Lower leg skin (tissue), 4 donors: ENCODE data around the gene FRG2. TPM values are rescaled to one million over a fixed set of nuclear protein-coding genes. Genes with fewer than 3 reads are reported as not detected.
"Not testable (repeated sequence)": the region's sequence is repeated elsewhere in the genome, so short reads cannot be mapped to it uniquely, and the experiment has no call there.

Experiments used
- DNase-seq, 2 donors: peaks; one replicate each; pipeline ENCODE4 v3.0.0-alpha.2; 2019; ENCODE audit warnings: low spot score in 2 of 2
- H3K4me3 ChIP-seq: fragments of 200-600 bp; sonication (generic); 2 replicates; pipeline ENCODE4 v1.5.1; 2017; ENCODE audit warnings: mild to moderate bottlenecking, low read depth; ENCODE audit not compliant: poor library complexity, severe bottlenecking
- POLR2A ChIP-seq, 2 donors: fragments of 450-650 bp; IDR thresholded peaks; one replicate each; pipeline ENCODE4 v1.6.1; 2016 to 2017; ENCODE audit warnings: antibody characterized with exemption in 2 of 2, mild to moderate bottlenecking in 1 of 2, moderate library complexity in 1 of 2
- WGBS, 2 donors: methylation state at CpG; one replicate each; pipeline ENCODE4 v1.1.5; 2018; 5-methylcytosine and 5-hydroxymethylcytosine counted together
- intact Hi-C: fragments of 100-400 bp; cut with DNase I; formaldehyde crosslinking; loops from one replicate; pipeline ENCODE4 v1.15.0; 2023; ENCODE audit warnings: low total_unique reads
- total RNA-seq, 4 donors: library from RNA; depleted of rRNA; stranded (reverse); fragments of >200 nt; gene quantifications; one replicate each; pipeline ENCODE4 v1.1.0, GENCODE V29; 2016
- TF ChIP-seq, protein P1 (sequence below), 3 donors: fragments of 450-650 bp; IDR thresholded peaks; one replicate each; pipeline ENCODE4 v1.5.1; 2016; ENCODE audit warnings: antibody characterized with exemption in 3 of 3, mild to moderate bottlenecking in 3 of 3, moderate library complexity in 2 of 3

Gene FRG2
- total RNA-seq, 4 donors from 2014 or later = not detected

DNA sequence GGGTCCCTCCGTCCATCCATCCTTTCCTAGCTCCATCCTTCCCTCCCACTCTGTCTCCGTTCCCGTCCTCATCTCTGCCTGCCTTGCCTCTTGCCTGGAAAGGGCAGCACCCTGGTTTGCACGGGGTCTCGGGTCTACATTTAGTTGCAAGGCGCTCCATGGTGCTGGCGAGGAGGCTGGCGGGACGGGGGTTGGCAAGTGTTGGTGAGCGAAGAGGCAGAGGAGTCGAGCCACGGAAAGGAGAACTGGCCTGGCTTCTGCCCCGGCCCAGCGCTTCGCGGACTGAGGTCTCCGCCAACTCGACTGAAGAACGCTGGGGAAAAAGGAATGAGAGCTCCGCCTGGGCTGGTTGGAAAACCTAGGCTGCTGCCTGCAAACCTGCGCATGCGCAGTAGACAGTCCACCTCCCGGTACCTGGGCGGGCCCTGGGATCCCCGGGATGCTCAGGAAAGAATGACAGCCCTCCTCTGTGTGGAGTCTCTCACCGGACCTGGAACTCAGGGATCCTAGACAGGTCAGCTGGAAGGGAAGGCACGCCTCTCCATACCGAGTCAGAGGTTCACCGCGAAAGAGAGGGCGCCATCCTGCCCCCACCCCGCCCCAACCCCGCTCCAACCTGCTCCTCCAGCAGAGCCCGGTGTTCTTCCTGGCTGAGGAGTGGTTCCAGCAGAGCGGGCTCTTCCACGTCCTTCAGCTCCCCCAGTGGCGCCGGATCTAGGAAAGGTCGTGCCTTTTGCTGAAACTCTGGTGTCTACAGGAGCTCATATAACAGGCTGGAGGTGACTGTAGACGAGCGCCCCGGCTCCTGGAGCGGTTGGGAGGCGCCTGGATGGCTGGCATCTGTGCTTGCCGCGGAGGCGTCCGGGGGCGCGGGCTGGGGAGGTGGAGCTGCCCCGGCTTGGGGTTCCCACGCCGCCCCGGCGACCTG lies 6.0 kb downstream of the FRG2 start:
- TF ChIP-seq, protein P1, sequence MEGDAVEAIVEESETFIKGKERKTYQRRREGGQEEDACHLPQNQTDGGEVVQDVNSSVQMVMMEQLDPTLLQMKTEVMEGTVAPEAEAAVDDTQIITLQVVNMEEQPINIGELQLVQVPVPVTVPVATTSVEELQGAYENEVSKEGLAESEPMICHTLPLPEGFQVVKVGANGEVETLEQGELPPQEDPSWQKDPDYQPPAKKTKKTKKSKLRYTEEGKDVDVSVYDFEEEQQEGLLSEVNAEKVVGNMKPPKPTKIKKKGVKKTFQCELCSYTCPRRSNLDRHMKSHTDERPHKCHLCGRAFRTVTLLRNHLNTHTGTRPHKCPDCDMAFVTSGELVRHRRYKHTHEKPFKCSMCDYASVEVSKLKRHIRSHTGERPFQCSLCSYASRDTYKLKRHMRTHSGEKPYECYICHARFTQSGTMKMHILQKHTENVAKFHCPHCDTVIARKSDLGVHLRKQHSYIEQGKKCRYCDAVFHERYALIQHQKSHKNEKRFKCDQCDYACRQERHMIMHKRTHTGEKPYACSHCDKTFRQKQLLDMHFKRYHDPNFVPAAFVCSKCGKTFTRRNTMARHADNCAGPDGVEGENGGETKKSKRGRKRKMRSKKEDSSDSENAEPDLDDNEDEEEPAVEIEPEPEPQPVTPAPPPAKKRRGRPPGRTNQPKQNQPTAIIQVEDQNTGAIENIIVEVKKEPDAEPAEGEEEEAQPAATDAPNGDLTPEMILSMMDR (IDR thresholded peaks at IDR 0.05) = no peak
- TF ChIP-seq POLR2A (IDR thresholded peaks at IDR 0.05) = no peak
- intact Hi-C loops = no loop called here
- WGBS, 2 donors = 5 to 7% methylated on average over 35 to 52 of the region's 55 CpGs
- peak in 1 of 2 donors; percentile 83 for DNase-seq
- H3K4me3 ChIP-seq = no peak overlapping the region

DNA sequence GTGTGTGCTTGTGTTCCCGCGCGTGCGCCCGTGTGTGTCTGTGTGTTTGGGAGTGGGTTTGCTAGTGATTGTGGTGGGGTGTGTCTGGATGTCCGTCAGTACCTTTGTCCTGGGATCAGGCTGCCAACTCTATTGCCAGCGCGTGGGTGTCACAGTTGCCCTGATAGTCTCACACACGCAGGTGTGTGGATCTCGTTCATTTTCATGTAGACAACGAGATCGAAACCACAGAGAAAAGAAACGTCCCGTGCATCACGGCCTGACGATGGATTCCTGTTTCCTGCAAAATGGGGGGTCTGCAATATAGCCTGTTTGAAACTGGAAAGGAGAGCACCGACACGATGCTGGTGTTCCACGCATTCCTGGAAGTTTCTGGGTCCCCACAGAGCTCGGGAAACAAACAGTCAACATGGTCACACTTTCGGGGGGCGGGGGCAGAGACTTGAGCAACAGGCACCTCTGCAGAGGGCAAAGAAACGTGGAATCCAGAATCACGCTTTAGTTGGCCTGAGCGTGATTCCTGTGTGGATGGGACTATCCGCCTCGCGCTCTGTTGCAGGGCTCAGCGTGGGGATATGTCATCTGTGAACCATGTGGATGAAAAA lies 7.1 kb downstream of the FRG2 start:
- DNase-seq, H3K4me3 ChIP-seq, intact Hi-C loops: not testable (repeated sequence)
- 16 to 28% methylated on average over 29 of the region's 29 CpGs for WGBS, 2 donors

DNA sequence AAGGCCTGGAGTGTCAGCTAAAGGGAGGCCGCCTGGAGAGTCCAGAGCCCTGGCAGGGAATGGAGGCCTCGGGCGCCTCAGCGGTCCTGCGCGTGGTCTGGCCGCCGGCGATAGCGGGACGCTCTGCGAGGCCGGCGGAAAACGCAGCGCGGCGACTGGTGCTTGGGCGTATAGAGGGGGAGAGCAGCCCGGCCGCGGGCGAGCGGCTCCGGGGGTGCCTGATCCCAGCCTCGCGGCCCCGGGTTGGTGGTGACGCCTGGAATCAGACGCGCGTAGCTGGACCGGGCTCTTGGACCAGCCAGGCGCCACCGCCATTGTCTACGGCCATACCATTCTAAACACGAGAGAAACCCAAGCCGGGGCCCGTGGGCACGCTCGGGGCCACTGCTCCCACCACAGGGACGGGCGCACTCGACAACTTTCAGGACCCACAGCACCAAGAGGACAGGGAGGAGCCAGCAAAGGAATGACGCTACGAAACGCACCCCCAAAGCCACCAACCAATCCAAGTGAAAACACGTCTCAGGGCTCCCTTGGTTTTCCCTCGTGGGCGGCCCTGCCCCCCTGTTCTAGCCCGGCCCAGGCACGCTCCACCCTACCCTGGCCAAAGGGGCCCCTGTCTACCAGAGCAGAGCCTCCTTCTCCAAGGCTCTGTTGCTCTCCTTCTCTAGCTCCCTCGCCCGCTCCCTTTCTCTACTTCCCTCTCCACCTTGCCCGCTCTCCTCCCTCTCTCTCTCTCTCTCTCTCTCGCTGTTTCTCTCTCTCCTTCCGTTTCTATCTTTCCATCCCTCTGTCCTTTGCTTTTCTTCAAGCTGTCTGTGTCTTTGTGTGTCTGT lies 7.8 kb downstream of the FRG2 start:
- intact Hi-C loops = no loop called here
- WGBS, 2 donors = 3 to 16% methylated on average over 49 to 56 of the region's 57 CpGs
- DNase-seq = no peak
- no peak overlapping the region for H3K4me3 ChIP-seq
- TF ChIP-seq, protein P1 (IDR thresholded peaks at IDR 0.05) = no peak
- no peak for TF ChIP-seq POLR2A (IDR thresholded peaks at IDR 0.05)

DNA sequence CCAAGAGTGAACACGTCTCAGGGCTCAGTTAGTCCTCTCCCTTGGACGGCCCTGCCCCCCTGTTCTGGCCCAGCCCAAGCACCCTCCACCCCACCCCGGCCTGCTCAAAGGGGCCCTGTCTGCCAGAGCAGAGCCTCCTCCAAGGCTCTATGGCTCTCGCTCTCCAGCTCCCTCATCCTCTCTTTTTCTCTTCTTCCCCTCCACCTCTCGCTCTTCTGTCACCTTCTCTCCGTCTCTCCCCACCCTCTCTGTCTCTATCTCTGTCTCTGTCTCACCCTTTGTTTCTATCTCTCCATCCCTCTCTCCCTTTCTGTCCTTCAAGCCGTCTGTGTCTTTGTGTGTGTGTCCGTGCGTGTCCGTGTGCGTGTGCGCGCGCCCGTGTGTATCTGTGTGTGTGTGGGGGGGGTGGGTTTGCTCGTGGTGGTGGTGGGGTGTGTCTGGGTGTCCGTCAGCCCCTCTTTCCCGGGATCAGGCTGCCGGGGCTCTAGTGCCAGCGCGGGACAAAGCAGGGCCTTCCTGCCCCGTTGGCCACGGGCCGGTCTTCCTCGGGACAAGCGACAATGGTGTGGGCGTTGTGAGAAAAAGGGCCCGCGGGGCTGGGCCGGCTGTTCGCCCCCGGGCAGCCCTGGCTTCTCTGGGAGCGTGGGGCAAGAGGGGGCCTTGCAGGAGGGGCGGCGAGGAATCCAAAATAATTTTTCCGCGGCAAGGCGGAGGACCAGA lies 8.7 kb downstream of the FRG2 start:
- 8 to 11% methylated on average over 26 to 38 of the region's 38 CpGs for WGBS, 2 donors
- TF ChIP-seq POLR2A (IDR thresholded peaks at IDR 0.05) = no peak
- TF ChIP-seq, protein P1 (IDR thresholded peaks at IDR 0.05) = no peak
- intact Hi-C loops = no loop called here

DNA sequence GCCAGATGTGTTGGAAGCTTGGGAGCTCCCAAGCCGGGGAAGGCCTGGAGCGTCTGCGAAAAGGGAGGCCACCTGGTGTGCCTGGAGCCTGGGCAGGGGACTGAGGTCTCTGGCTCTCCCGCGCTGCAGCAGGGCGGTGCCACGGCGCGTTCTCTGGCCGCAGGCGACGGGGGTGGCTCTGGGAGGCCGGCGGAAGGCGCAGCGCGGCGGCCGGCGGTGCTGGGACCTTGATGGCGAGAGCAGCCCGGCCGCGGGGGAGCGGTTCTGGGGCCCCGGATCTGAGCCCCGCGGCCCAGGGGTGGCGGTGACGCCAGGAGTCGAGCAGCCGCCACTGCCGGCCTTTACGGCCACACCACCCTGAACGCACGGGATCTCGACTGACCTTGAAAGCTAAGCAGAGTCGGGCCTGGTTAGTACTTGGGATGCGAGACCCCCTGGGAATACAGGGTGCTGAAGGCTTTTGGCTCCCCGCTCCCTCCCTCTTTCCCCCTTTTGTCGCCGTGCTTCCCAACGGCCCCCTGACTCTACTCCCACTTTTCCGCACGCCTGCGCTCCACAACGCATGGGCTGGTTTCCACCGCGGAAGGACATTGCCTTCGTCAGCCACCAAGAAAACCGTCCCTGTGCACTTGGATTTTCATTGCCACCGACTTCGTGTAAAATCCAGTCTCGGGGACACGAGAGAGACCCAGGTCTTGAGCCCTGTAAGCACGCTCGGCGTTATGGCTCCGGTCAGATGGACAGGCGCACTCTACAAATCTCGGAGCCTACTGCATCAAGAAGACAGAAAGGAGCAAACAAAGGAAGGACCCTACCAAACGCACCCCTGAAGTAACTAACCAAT lies 9.5 kb downstream of the FRG2 start:
- DNase-seq = no peak
- WGBS, 2 donors = 4 to 10% methylated on average over 45 to 60 of the region's 62 CpGs
- intact Hi-C loops = no loop called here
- H3K4me3 ChIP-seq = no peak overlapping the region
- no peak for TF ChIP-seq POLR2A (IDR thresholded peaks at IDR 0.05)
- TF ChIP-seq, protein P1 (IDR thresholded peaks at IDR 0.05) = no peak

More for the DNA sequence above, 8.7 kb downstream of the FRG2 start:
- no peak for DNase-seq
- no peak overlapping the region for H3K4me3 ChIP-seq
